Tibial artery (tissue), 4 donors: ENCODE measurements around the gene BMP5.
"Not testable (repeated sequence)": the region's sequence is repeated elsewhere in the genome, so short reads cannot be mapped to it uniquely, and the experiment has no call there.

Experiments
- DNase-seq, 2 donors: peaks; one replicate each; pipeline ENCODE4 v3.0.0-alpha.2; 2019
- H3K27ac ChIP-seq, 2 donors: fragments of 200-600 bp; sonication (generic) in 1 of 2; 1 replicate in 1 of 2; 2 replicates in 1 of 2; pipeline ENCODE4 v1.5.1; 2018 to 2019; ENCODE audit warnings: mild to moderate bottlenecking in 1 of 2
- H3K27me3 ChIP-seq, 2 donors: fragments of 200-600 bp; sonication (generic) in 1 of 2; one replicate each; pipeline versions ENCODE4 v1.5.1 to v1.6.0; 2016 to 2019
- H3K36me3 ChIP-seq, 3 donors: fragments of 200-600 bp; sonication (generic) in 2 of 3; one replicate each; pipeline ENCODE4 v1.5.1; 2016 to 2019; ENCODE audit warnings: mild to moderate bottlenecking in 2 of 3
- H3K4me1 ChIP-seq, 4 donors: fragments of 200-600 bp; sonication (generic) in 2 of 4; 1 replicate in 3 of 4; 2 replicates in 1 of 4; pipeline ENCODE4 v1.5.1; 2016 to 2019
- H3K4me3 ChIP-seq, 2 donors: fragments of 200-600 bp; sonication (generic) in 1 of 2; 1 replicate in 1 of 2; 2 replicates in 1 of 2; pipeline ENCODE4 v1.5.1; 2018 to 2019; ENCODE audit warnings: mild to moderate bottlenecking in 2 of 2
- H3K9me3 ChIP-seq, 3 donors: fragments of 200-600 bp; sonication (generic) in 1 of 3; one replicate each; pipeline ENCODE4 v1.5.1; 2016 to 2019
- intact Hi-C: fragments of 100-400 bp; cut with DNase I; formaldehyde crosslinking; loops from one replicate; pipeline ENCODE4 v1.15.0; 2023; ENCODE audit warnings: low total_unique reads
- TF ChIP-seq, protein P1 (sequence below), 2 experiments: fragments of 200-600 bp in 1 of 2; fragments of 450-650 bp in 1 of 2; IDR thresholded peaks; one replicate each; pipeline ENCODE4 v1.5.1; 2017 to 2019; ENCODE audit warnings: antibody characterized with exemption in 2 of 2, mild to moderate bottlenecking in 1 of 2, moderate library complexity in 1 of 2

BMP5 gene

DNA sequence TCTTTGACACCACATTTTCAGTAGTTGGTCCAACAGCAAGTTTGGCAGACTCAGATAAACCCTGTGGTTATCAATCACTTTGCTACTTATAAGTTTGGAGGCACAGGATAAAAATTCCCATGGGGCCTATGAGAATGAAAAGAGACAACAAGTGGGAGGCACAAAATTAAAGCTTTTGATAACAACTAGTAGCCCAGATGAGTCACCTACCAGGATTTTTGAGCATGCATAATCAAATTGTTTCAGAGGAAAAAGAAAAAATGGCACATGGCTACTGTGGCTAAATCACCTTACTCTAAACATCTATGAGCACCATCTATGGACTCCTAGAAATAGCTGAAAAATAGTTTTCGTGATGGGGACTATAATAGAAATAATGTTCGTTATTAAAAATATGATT, 40.8 kb upstream of the BMP5 start:
- intact Hi-C loops = no loop called here
- H3K36me3 ChIP-seq = no peaks in the 10 kb centered on the region
- no peaks in the 10 kb centered on the region for H3K4me1 ChIP-seq
- TF ChIP-seq, protein P1, sequence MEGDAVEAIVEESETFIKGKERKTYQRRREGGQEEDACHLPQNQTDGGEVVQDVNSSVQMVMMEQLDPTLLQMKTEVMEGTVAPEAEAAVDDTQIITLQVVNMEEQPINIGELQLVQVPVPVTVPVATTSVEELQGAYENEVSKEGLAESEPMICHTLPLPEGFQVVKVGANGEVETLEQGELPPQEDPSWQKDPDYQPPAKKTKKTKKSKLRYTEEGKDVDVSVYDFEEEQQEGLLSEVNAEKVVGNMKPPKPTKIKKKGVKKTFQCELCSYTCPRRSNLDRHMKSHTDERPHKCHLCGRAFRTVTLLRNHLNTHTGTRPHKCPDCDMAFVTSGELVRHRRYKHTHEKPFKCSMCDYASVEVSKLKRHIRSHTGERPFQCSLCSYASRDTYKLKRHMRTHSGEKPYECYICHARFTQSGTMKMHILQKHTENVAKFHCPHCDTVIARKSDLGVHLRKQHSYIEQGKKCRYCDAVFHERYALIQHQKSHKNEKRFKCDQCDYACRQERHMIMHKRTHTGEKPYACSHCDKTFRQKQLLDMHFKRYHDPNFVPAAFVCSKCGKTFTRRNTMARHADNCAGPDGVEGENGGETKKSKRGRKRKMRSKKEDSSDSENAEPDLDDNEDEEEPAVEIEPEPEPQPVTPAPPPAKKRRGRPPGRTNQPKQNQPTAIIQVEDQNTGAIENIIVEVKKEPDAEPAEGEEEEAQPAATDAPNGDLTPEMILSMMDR (IDR thresholded peaks at IDR 0.05) = no peak
- H3K27me3 ChIP-seq = no peaks in the 10 kb centered on the region
- DNase-seq = no peak
- no peak overlapping the region for H3K27ac ChIP-seq
- no peaks in the 10 kb centered on the region for H3K9me3 ChIP-seq
- no peak overlapping the region for H3K4me3 ChIP-seq

DNA sequence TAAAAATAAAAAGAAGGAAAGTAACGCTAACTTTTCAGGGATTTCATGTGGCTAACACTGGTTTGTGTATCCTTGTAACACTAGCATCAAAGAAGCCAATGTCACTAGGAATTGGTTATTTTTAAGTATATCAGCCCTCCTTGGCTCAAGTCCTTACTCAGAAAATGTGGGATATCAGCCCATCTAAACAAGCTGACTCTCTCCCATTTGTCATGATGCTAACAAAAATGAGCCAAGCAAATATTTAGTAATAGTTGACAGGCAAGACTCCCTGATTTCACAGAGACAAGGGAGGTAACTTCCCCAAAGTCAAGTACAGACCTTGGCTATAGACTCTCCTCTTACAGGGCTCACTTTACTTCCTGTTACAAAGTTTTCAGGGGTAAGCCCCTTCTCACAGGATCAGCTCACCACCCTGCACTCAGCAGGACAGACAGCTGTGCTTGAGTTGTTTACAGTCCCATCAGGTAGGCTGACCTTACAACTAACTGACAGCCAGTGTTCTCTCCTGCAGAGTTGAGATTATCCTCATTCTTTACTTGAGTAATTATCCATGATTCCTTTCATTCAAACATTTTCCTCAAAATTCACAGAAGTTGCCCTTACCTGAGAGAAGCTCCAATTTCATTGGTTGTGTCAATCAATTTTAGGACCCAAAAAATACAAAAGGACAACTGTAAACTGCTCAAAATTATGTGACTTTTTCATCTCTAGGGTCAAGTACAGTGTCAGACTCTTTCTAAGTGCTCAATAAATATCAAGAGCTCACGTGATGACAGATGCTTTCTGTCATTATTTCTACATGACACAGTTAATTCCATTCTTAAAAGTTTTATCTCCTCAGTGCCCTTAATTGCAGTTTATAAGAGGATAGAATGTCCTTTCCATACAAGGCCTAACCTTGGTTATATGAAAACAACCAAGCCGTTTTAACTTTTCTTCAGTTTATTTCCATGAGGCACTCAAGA, 38.1 kb upstream of the BMP5 start:
- Histone ChIP-seq H3K4me1 (no peaks in the 10 kb centered on the region), H3K27me3 (no peaks in the 10 kb centered on the region), H3K4me3 (no peak overlapping the region), H3K9me3 (no peaks in the 10 kb centered on the region), H3K36me3 (no peaks in the 10 kb centered on the region), H3K27ac (no peak overlapping the region)
- intact Hi-C loops = no loop called here
- TF ChIP-seq, protein P1 (IDR thresholded peaks at IDR 0.05) = no peak
- DNase-seq = no peak

DNA sequence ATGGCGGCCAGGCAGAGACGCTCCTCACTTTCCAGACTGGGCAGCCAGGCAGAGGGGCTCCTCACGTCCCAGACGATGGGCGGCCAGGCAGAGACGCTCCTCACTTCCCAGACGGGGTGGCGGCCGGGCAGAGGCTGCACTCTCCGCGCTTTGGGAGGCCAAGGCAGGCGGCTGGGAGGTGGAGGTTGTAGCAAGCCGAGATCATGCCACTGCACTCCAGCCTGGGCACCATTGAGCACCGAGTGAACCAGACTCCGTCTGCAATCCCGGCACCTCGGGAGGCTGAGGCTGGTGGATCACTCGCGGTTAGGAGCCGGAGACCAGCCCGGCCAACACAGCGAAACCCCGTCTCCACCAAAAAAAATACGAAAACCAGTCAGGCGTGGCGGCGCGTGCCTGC, 35.1 kb upstream of the BMP5 start:
- H3K9me3 ChIP-seq, H3K4me3 ChIP-seq, DNase-seq: not testable (repeated sequence)

DNA sequence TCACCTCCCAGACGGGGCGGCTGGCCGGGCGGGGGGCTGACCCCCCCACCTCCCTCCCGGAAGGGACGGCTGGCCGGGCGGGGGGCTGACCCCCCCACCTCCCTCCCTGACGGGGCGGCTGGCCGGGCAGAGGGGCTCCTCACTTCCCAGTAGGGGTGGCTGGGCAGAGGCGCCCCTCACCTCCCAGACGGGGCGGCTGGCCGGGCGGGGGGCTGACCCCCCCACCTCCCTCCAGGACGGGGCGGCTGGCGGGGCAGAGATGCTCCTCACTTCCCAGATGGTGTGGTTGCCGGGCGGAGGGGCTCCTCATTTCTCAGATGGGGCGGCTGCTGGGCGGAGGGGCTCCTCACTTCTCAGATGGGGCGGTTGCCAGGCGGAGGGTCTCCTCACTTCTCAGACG, 34.5 kb upstream of the BMP5 start:
- H3K27me3 ChIP-seq, intact Hi-C loops, H3K9me3 ChIP-seq, H3K4me1 ChIP-seq, H3K36me3 ChIP-seq, H3K27ac ChIP-seq, DNase-seq, H3K4me3 ChIP-seq: not testable (repeated sequence)

More for the DNA sequence above, 35.1 kb upstream of the BMP5 start:
- H3K4me1 ChIP-seq, intact Hi-C loops, H3K36me3 ChIP-seq, H3K27me3 ChIP-seq, H3K27ac ChIP-seq: not testable (repeated sequence)

DNA sequence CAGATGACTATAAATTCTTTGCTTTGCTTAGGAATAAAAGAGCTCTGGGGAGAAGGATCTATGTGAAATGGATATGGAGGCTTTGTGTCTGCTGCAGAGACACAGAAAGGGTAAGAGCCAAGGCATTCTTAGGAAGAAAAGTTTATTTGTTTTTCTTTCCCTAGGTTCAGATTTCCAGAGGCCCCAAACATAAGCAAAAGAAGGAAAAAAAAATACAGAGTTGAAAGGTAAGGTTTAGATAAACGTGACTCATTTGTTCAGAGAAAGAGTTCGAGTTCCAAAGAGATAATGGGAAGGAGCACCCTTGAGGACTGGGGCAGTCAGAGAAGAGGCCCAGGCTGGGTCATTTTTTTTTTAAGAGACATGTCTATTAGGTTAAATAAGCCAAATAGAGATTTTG, 27.4 kb upstream of the BMP5 start:
- Histone ChIP-seq H3K4me1 (no peaks in the 10 kb centered on the region), H3K36me3 (no peaks in the 10 kb centered on the region), H3K4me3 (no peak overlapping the region), H3K9me3 (no peaks in the 10 kb centered on the region), H3K27me3 (no peaks in the 10 kb centered on the region), H3K27ac (no peak overlapping the region)
- TF ChIP-seq, protein P1 (IDR thresholded peaks at IDR 0.05) = no peak
- DNase-seq = no peak
- intact Hi-C loops = no loop called here

DNA sequence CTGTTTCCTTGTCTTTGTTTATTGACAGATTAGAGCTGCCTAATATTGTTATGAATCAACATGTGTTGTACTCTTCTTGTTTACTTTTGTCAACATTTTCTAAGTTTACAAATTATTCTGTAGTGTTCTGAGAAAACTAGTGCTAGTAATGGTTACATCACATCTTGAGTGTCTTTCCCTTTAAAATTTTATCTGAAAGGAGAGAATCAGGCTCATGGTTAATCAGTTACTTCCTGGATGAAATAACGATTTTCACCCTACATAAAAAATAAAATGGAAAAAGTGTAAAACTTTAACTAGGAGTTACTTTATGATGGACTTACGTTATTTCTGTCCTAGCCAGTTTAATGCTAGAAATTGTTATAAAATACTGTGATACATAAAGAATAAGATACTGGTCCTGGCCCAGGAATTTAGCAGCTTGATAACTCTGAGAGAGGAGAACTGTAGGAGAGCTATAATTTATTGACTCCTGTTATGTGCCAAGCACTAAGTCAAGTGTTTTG, 26.4 kb upstream of the BMP5 start:
- Histone ChIP-seq H3K4me3 (no peak overlapping the region), H3K27ac (no peak overlapping the region), H3K27me3 (no peaks in the 10 kb centered on the region), H3K4me1 (no peaks in the 10 kb centered on the region), H3K9me3 (no peaks in the 10 kb centered on the region), H3K36me3 (no peaks in the 10 kb centered on the region)
- TF ChIP-seq, protein P1 (IDR thresholded peaks at IDR 0.05) = no peak
- DNase-seq = no peak
- intact Hi-C loops = no loop called here
